SU-DHL-6 (cell line): Measurements from ENCODE around the gene CAV1.

Source experiments
- H2AFZ ChIP-seq: fragments of 200-600 bp; sonication (generic); 2 replicates; pipeline ENCODE4 v1.6.1; 2014; ENCODE audit warnings: low read depth, mild to moderate bottlenecking, moderate library complexity, mixed read lengths, antibody characterized with exemption, low read length; ENCODE audit not compliant: severe bottlenecking
- H3F3A ChIP-seq: fragments of 200-600 bp; shearing (Covaris generic); 2 replicates; pipeline ENCODE4 v1.6.0; 2016; ENCODE audit warnings: antibody characterized with exemption, mild to moderate bottlenecking; ENCODE audit not compliant: insufficient read depth
- H3K27ac ChIP-seq: fragments of 200-600 bp; sonication (generic); 2 replicates; pipeline ENCODE4 v1.5.1; 2016; ENCODE audit warnings: low read depth, mild to moderate bottlenecking, low read length, moderate library complexity, mixed read lengths
- H3K27me3 ChIP-seq: fragments of 200-600 bp; sonication (generic), shearing (Covaris generic); 2 replicates; pipeline ENCODE4 v1.6.0; 2014; ENCODE audit warnings: mild to moderate bottlenecking, low read length
- H3K36me3 ChIP-seq: fragments of 200-600 bp; sonication (generic); 2 replicates; pipeline ENCODE4 v1.6.1; 2014; ENCODE audit warnings: mild to moderate bottlenecking, low read length, mixed read lengths
- H3K4me2 ChIP-seq: fragments of 300-600, 200-600 bp; shearing (Covaris generic), sonication (generic); 2 replicates; pipeline ENCODE4 v1.6.0; 2014; ENCODE audit warnings: low read length, low read depth, mild to moderate bottlenecking; ENCODE audit not compliant: poor library complexity, severe bottlenecking
- H3K4me3 ChIP-seq: fragments of 200-600 bp; sonication (generic); 2 replicates; pipeline ENCODE4 v1.5.1; 2014; ENCODE audit warnings: antibody characterized with exemption, low read length, mild to moderate bottlenecking, mixed read lengths; ENCODE audit not compliant: insufficient read depth, poor library complexity, severe bottlenecking
- H3K79me2 ChIP-seq: fragments of 200-600 bp; sonication (generic); 2 replicates; pipeline ENCODE4 v1.6.1; 2014; ENCODE audit warnings: mild to moderate bottlenecking, low read length, moderate library complexity; ENCODE audit not compliant: insufficient read depth
- H3K9ac ChIP-seq: fragments of 200-600 bp; sonication (generic); 2 replicates; pipeline ENCODE4 v1.7.0; 2014; ENCODE audit warnings: mild to moderate bottlenecking, low read length
- H3K9me2 ChIP-seq: fragments of 200-600 bp; sonication (generic); replicated peaks from 2 replicates; pipeline ENCODE4 v1.6.1; 2014; ENCODE audit warnings: low read length; ENCODE audit not compliant: insufficient read depth
- H3K9me3 ChIP-seq: fragments of 200-600 bp; sonication (generic); 2 replicates; pipeline ENCODE4 v1.6.1; 2014; ENCODE audit warnings: low read length, mixed read lengths; ENCODE audit not compliant: insufficient read depth
- H4K20me1 ChIP-seq: fragments of 200-600 bp; sonication (generic); 2 replicates; pipeline ENCODE4 v1.6.1; 2014; ENCODE audit warnings: low read depth, mild to moderate bottlenecking, antibody characterized with exemption, low read length, moderate library complexity, mixed read lengths
- EZH2phosphoT487 ChIP-seq: fragments of 200-600 bp; sonication (generic), shearing (Covaris generic); conservative IDR thresholded peaks from 2 replicates; pipeline ENCODE4 v1.6.1; 2018; ENCODE audit warnings: mild to moderate bottlenecking, antibody characterized with exemption, low read length, moderate library complexity, mixed read lengths
- TF ChIP-seq, protein P1 (sequence below): fragments of 200-600 bp; sonication (generic); IDR thresholded peaks from one replicate; pipeline ENCODE4 v1.5.1; 2017; ENCODE audit warnings: antibody characterized with exemption, mild to moderate bottlenecking, low read length, moderate library complexity; ENCODE audit not compliant: insufficient read depth, poor library complexity, severe bottlenecking

Gene CAV1

DNA sequence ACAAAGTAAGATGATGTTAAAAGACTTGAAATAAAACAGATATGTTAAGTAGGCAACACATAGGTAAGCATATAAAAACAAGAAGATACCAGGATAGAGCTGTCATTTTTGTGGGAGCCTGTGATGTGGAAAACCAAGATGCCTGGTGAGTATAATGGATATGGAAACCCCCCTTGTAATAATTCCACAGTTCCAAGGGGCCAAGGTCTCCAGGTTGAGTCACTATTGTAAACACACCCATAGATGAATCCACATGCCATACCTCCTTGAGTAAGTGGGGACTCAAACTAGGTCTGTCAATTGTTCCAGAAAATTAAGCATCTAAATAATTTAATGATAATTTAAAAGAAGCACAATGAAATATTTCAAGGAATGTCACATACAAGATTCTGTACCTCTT lies 15.9 kb downstream of the CAV1 start:
- H3K36me3 ChIP-seq, result no peaks in the 10 kb centered on the region
- no peak overlapping the region for H3K9ac ChIP-seq
- no peak overlapping the region for H2AFZ ChIP-seq
- no peak overlapping the region for H3K4me2 ChIP-seq
- no peaks in the 10 kb centered on the region for H4K20me1 ChIP-seq
- H3K79me2 ChIP-seq, result no peaks in the 10 kb centered on the region
- TF ChIP-seq EZH2phosphoT487, result no peak
- TF ChIP-seq, protein P1, sequence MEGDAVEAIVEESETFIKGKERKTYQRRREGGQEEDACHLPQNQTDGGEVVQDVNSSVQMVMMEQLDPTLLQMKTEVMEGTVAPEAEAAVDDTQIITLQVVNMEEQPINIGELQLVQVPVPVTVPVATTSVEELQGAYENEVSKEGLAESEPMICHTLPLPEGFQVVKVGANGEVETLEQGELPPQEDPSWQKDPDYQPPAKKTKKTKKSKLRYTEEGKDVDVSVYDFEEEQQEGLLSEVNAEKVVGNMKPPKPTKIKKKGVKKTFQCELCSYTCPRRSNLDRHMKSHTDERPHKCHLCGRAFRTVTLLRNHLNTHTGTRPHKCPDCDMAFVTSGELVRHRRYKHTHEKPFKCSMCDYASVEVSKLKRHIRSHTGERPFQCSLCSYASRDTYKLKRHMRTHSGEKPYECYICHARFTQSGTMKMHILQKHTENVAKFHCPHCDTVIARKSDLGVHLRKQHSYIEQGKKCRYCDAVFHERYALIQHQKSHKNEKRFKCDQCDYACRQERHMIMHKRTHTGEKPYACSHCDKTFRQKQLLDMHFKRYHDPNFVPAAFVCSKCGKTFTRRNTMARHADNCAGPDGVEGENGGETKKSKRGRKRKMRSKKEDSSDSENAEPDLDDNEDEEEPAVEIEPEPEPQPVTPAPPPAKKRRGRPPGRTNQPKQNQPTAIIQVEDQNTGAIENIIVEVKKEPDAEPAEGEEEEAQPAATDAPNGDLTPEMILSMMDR, result no peak
- H3F3A ChIP-seq, result no peaks in the 10 kb centered on the region
- H3K27ac ChIP-seq, result no peak overlapping the region
- H3K27me3 ChIP-seq, result no peaks in the 10 kb centered on the region
- no peak overlapping the region for H3K4me3 ChIP-seq
- H3K9me3 ChIP-seq, result no peaks in the 10 kb centered on the region
- H3K9me2 ChIP-seq, result no peaks in the 10 kb centered on the region

DNA sequence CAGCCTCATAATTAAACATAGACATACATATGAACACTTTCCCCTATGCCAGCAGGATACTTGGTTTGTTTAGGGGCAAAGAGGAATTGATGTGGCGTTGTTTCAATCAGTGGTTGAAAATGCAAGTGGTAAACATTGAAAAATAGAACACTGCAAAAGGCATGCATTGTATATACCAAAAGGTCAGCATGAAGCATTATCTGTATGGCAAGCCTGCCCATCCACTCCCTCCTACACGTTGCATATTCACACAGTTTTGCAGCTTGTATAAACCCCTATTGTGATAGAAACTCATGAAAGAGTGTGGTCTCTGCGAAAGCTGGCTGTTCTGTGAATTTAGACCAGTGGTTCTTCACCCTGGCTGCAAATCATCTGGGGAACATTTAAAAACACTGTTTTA lies 17.1 kb downstream of the CAV1 start:
- Histone ChIP-seq H2AFZ (no peak overlapping the region), H3K4me3 (no peak overlapping the region), H3K9me2 (no peaks in the 10 kb centered on the region), H3K36me3 (no peaks in the 10 kb centered on the region), H3K27ac (no peak overlapping the region), H3K4me2 (no peak overlapping the region), H3K79me2 (no peaks in the 10 kb centered on the region), H3K27me3 (no peaks in the 10 kb centered on the region), H4K20me1 (no peaks in the 10 kb centered on the region), H3K9me3 (no peaks in the 10 kb centered on the region), H3F3A (no peaks in the 10 kb centered on the region), H3K9ac (no peak overlapping the region)
- TF ChIP-seq, protein P1, result no peak
- TF ChIP-seq EZH2phosphoT487, result no peak

- Histone ChIP-seq H3K79me2 (no peaks in the 10 kb centered on the region), H4K20me1 (no peaks in the 10 kb centered on the region), H2AFZ (no peak overlapping the region), H3K4me3 (no peak overlapping the region), H3K27ac (no peak overlapping the region), H3K9ac (no peak overlapping the region), H3K36me3 (no peaks in the 10 kb centered on the region), H3K9me2 (no peaks in the 10 kb centered on the region), H3K9me3 (no peaks in the 10 kb centered on the region), H3K4me2 (no peak overlapping the region), H3F3A (no peaks in the 10 kb centered on the region), H3K27me3 (no peaks in the 10 kb centered on the region)
- TF ChIP-seq EZH2phosphoT487, result no peak
- TF ChIP-seq, protein P1, result no peak
These were observed 17.8 kb downstream of the CAV1 start for GRCh38 chr7:116542618-116543017.
